Measurements from ENCODE around the gene ZNF280D. TPM values are rescaled to one million over a fixed set of nuclear protein-coding genes. Genes with fewer than 3 reads are reported as not detected.

Gene ZNF280D
- total and polyA plus RNA-seq, 2 of the 8 experiments (the other 6 are each of a cell fraction or from before 2014, with no cell fraction given) = 7.4 to 27.5 TPM

GRCh38 chr15:56770173-56770572, 36.9 kb upstream of the ZNF280D start:
- H3K23ac ChIP-seq (ENCODE audit: insufficient read length) = no peak overlapping the region
- no peak overlapping the region for H3K56ac ChIP-seq (replicated peaks; ENCODE audit: insufficient read length, low read depth, low read length)
- no peak overlapping the region for H2AFZ ChIP-seq (ENCODE audit: low read length)
- no peak overlapping the region for H4K5ac ChIP-seq (ENCODE audit: insufficient read length, low read depth, low read length)
- no peaks in the 10 kb centered on the region for H3K23me2 ChIP-seq (ENCODE audit: low read depth, low read length)
- H2BK20ac ChIP-seq (ENCODE audit: low read length) = no peak overlapping the region
- no peak for DNase-seq (ENCODE audit: low read depth in 1 of 2, low spot score in 2 of 2)
- no peaks in the 10 kb centered on the region for H4K20me1 ChIP-seq (replicated peaks in 1 of 2; ENCODE audit: control insufficient read depth in 1 of 2, insufficient read depth in 2 of 2, low read length in 2 of 2)
- ChIA-PET POLR2A (ENCODE audit: partially characterized antibody) (no interaction called here), CTCF (ENCODE audit: partially characterized antibody) (interaction anchor here (0.6 to 2.2 kb wide), 2 partner anchors 18 to 30 kb away, joined by 4 to 7 read pairs; no protein-coding TSS in a partner anchor)
- no peak overlapping the region for H2BK120ac ChIP-seq (replicated peaks; ENCODE audit: low read depth, low read length)
- 92% methylated on average over 5 of the region's 5 CpGs; no CpG with 5 or more reads in 1 of the 2 experiments for WGBS, 2 experiments (ENCODE audit: extremely low coverage in 1 of 2, insufficient coverage in 1 of 2, insufficient read length in 1 of 2, insufficient replicate concordance in 2 of 2, low coverage in 1 of 2, low lambda C conversion rate in 2 of 2, missing lambda C conversion rate in 1 of 2)
- no peak overlapping the region for H3K18ac ChIP-seq (ENCODE audit: extremely low read depth, low read length)
- H2BK5ac ChIP-seq (ENCODE audit: low read depth, low read length) = no peak overlapping the region
- no peak overlapping the region for H3K4me2 ChIP-seq (ENCODE audit: insufficient read depth in 1 of 2, low read depth in 2 of 2, low read length in 2 of 2)
- no peak overlapping the region for H3K9ac ChIP-seq (replicated peaks in 1 of 4; ENCODE audit: extremely low read depth in 1 of 4, low read depth in 3 of 4, low read length in 3 of 4)
- no peak overlapping the region for H3K4me3 ChIP-seq (ENCODE audit: extremely low read depth in 1 of 4, insufficient read depth in 2 of 4, low read depth in 3 of 4, low read length in 4 of 4)
- FAIRE-seq = no peak
- H3K4me1 ChIP-seq (replicated peaks in 1 of 4; ENCODE audit: control insufficient read depth in 3 of 4, insufficient read depth in 4 of 4, low read length in 3 of 4) = peaks cover 0 to 3% (median under 1%) of the 10 kb centered on the region in 4 experiments; a peak in 4 of 7 replicates
- no peak overlapping the region for H3K14ac ChIP-seq (ENCODE audit: insufficient read length)
- peaks cover 0 to 2% (median 0%) of the 10 kb centered on the region in 4 experiments; a peak in 1 of 7 replicates for H3K27me3 ChIP-seq (replicated peaks in 1 of 4; ENCODE audit: control insufficient read depth in 3 of 4, extremely low read depth in 1 of 4, insufficient read depth in 3 of 4, low read length in 3 of 4)
- H2AK5ac ChIP-seq (ENCODE audit: low read depth, low read length) = no peak overlapping the region
- H3K79me2 ChIP-seq (ENCODE audit: control insufficient read depth in 1 of 2, insufficient read depth in 2 of 2, low read length in 2 of 2) = no peaks in the 10 kb centered on the region
- no peak overlapping the region for H2BK12ac ChIP-seq (ENCODE audit: low read depth, low read length)
- no peaks in the 10 kb centered on the region for H3K9me3 ChIP-seq (ENCODE audit: insufficient read depth in 2 of 2, low read depth in 1 of 2, low read length in 1 of 2)
- H4K8ac ChIP-seq (ENCODE audit: extremely low read depth, insufficient read depth, low read length) = no peak overlapping the region
- H3K27ac ChIP-seq (ENCODE audit: low read depth, low read length) = no peak overlapping the region
- H3K36me3 ChIP-seq (ENCODE audit: control insufficient read depth in 2 of 4, insufficient read depth in 4 of 4, low read length in 3 of 4) = no peaks in the 10 kb centered on the region
- H3K79me1 ChIP-seq (ENCODE audit: low read depth, low read length) = no peaks in the 10 kb centered on the region
- no peak overlapping the region for H3K4ac ChIP-seq (replicated peaks; ENCODE audit: insufficient read length, low read depth, low read length)
- no peak overlapping the region for H4K91ac ChIP-seq (replicated peaks; ENCODE audit: insufficient read length, low read length)
- no peak overlapping the region for H2BK15ac ChIP-seq (ENCODE audit: low read length)
- TF ChIP-seq SUZ12 (IDR thresholded peaks at IDR 0.05; ENCODE audit: low read length) (no peak), SRF (IDR thresholded peaks at IDR 0.05; ENCODE audit: low read depth, low read length) (no peak), SAP30 (IDR thresholded peaks at IDR 0.05; ENCODE audit: insufficient read depth, insufficient replicate concordance, low read length) (no peak), CBX8 (IDR thresholded peaks at IDR 0.05; ENCODE audit: borderline replicate concordance, low read depth, low read length) (no peak), TCF12 (IDR thresholded peaks at IDR 0.05; ENCODE audit: low read depth, low read length) (no peak), ATF3 (IDR thresholded peaks at IDR 0.05; ENCODE audit: insufficient read depth, low read depth, low read length) (no peak)

Data from H1 (cell line).